Fibroblast of upper back skin (primary cell): ENCODE measurements around the gene CDH7.

ENCODE experiments used
- DNase-seq: peaks from one replicate; pipeline ENCODE4 v3.0.0-alpha.2; 2013

CDH7 gene

GRCh38 chr18:65769652-65770051, 18.8 kb downstream of the CDH7 start:
- DNase-seq: no peak

- no peak for DNase-seq
These were observed 35.7 kb downstream of the CDH7 start for GRCh38 chr18:65786474-65786873.

GRCh38 chr18:65788373-65788772, 37.6 kb downstream of the CDH7 start:
- DNase-seq: no peak

- DNase-seq: no peak
These were observed 39.8 kb downstream of the CDH7 start for GRCh38 chr18:65790604-65791003.

GRCh38 chr18:65791719-65792118, 40.9 kb downstream of the CDH7 start:
- DNase-seq: no peak

- no peak for DNase-seq
These were observed 41.8 kb downstream of the CDH7 start for GRCh38 chr18:65792456-65793074.

- DNase-seq: no peak
These were observed 57.9 kb downstream of the CDH7 start for GRCh38 chr18:65808759-65809158.

- no peak for DNase-seq
These were observed 60.5 kb downstream of the CDH7 start for GRCh38 chr18:65811307-65811706.

- DNase-seq: no peak
These were observed 64.7 kb downstream of the CDH7 start for GRCh38 chr18:65815506-65815905.

- DNase-seq: no peak
These were observed 66.4 kb downstream of the CDH7 start for GRCh38 chr18:65817178-65817577.

GRCh38 chr18:65821911-65822310, 71.1 kb downstream of the CDH7 start:
- DNase-seq: no peak

GRCh38 chr18:65822826-65823225, 72.0 kb downstream of the CDH7 start:
- no peak for DNase-seq

GRCh38 chr18:65827444-65827843, 76.6 kb downstream of the CDH7 start:
- no peak for DNase-seq

- no peak for DNase-seq
These were observed 85.1 kb downstream of the CDH7 start for GRCh38 chr18:65835881-65836280.

- no peak for DNase-seq
These were observed 95.3 kb downstream of the CDH7 start for GRCh38 chr18:65846107-65846506.

- no peak for DNase-seq
These were observed 101.5 kb downstream of the CDH7 start for GRCh38 chr18:65852273-65852672.

GRCh38 chr18:65859075-65859474, 108.3 kb downstream of the CDH7 start:
- no peak for DNase-seq

- no peak for DNase-seq
These were observed 118.7 kb downstream of the CDH7 start for GRCh38 chr18:65869527-65869926.

GRCh38 chr18:65876310-65876709, 125.5 kb downstream of the CDH7 start:
- DNase-seq: no peak

GRCh38 chr18:65897292-65897691, 146.5 kb downstream of the CDH7 start:
- no peak for DNase-seq

GRCh38 chr18:65901522-65901921, 150.7 kb downstream of the CDH7 start:
- no peak for DNase-seq

GRCh38 chr18:65906621-65907034, 155.8 kb downstream of the CDH7 start:
- no peak for DNase-seq

GRCh38 chr18:65907281-65907680, 156.5 kb downstream of the CDH7 start:
- DNase-seq: no peak

- DNase-seq: no peak
These were observed 168.2 kb downstream of the CDH7 start for GRCh38 chr18:65919018-65919417.

- DNase-seq: no peak
These were observed 168.9 kb downstream of the CDH7 start for GRCh38 chr18:65919663-65920062.

GRCh38 chr18:65922103-65922502, 171.3 kb downstream of the CDH7 start:
- DNase-seq: no peak
